Stimulated activated CD8-positive, alpha-beta memory T cell treated with anti-CD3 and anti-CD28 coated beads, Interleukin-2, amount 100 ng/mL, for 1 hour (primary cell): ENCODE measurements around the gene ZDHHC14.

Experiments
- DNase-seq, 2 donors: peaks; one replicate each; pipeline ENCODE4 v3.0.0-alpha.2; 2020; ENCODE audit warnings: low read depth in 2 of 2

ZDHHC14 gene

DNA sequence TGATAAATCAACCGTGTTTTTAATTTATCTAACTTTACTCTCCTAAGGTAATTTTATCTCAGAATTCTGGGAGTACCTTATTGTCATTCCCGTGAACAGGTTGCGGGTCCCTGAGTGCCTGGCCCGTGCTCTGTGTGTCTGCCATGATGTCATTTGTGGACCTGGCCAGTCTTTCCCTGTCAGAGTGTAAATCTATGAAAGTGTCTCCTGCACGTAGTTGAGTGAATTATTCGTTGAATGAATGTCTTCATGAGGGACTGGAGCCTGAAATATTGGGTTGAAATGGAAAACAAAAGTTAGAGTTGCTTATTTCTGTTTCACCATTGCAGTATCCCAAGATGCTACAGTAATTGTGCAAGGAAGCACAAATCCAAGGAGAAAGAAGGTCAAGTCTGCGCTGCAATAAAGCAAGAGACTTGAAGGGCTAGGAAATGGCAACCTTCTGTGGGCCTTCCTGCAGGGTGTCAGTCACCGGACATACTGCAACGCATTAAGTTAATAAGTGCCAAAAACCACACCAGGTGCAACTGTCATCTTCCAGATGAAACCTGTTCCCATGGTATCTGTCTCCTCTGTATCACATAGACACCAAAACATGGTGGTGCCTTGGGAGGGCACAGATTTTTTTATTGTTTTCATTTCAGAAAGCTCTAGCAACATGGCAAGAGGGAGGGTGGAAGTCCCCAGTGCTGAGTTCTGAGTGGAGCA lies 135.5 kb downstream of the ZDHHC14 start:
- no peak for DNase-seq

DNA sequence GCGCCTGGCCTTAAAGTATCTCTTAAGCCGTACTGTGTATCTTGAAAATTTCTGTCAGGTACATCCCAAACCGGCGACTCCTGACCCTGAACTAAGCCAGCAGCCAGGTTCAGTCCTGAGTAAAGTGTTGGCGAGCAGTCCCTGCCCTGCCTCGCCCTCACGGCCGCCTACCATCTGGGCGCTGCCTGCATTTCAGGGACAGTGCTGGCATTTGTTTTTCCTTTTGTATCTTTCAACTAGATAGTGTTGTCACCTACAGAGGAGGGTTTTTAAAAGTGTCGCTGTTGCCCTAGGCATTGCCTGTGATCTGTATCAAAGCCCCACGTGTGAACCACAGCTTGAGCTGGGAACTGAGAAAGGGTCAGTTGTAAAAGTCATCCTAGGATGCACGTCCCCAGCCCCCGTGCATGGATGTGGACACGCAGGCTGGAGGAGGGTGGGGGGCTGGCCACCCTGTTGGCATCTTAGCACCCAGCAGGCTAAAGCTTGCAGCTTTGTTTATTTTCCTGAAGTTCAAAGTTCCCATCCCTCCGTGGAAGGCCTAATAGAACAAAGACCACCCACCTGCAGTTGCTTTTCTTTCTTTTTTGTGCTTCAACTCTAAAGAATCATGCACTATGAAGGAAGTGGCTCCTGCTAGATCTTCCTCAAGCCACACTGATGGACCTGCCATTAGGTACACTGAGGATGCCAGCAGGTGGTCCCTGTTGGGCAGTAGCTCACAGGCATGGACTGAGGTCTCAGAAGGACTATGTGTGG lies 136.8 kb downstream of the ZDHHC14 start:
- DNase-seq, result no peak

DNA sequence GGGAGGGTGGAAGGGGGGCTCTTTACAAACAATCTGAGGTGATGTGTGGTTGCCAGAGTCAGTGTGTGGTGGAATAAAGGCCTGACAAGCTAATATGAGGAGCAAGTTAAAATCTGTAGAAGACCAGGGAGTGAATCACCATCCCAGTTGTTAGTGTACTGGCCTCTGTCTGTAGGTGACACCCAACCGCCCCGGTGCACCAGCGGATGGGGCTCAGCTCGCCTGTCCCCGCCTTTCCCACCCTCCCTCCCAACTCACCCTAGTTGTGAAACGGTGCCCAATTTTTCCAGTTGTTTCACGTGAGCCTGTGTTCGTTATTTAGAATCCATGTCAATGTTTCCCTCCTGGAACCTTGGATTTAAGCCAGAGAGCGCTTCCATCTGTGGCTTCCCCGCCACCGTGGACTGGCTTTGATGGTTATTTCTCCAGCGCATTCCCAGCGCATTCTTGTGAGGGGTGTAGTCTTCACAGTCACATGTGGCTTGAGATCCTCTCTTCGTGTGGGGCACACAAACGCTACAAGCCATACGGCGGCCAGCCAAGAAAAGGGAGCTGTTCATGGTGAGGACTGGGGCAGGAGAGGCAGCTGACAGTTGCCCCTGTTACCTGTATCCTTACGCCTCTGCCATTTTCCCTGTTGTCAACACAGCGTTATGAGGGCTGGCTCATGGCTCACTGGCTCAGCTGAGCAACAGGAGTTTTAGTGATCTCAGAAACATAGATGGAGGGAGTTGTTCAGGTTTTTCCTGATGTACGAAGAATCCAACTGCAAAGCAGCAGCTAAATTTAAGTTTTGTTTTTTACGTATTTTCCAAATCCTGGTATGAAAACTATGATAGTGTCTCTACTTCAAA lies 137.6 kb downstream of the ZDHHC14 start:
- no peak for DNase-seq

DNA sequence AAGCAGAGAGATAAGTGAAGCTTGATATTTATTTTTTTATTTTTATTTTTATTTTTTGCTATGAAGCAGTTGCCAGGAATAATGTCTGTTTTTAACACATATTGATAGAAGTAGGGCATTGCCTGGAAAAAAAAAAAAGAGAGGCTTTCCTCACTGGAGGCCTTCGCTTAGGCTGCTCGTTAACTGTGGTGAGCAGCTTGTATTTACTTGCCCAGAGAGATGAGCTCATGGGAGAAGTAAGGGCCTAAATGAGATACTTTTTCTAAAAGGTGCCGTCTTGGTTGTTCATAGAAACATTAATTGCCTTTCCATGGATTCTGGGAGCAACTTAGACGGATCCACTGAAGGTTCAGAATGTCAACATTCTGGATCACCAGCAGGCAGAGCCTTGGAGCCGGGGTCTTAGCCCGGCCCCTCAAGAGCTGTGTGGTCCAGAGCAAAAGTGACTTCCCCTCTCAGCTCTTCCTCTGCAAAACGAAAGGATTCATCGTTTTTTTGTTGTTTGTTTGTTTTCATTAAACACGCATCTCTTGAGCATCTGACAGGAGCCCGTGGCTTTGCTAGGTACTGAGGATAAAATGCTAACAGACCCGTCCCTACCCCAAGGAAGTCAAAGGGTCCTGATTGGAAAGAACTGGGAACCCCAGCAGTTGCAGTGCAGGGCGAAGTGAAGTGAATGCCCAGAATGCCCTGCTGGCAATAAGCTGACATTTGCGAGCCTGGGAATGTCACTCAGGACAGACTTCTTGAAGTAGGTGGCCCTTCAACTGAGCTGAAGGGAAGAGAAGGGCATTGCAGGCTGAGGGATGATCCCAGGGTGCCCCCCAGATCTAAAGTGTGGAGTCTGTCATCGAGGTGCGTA lies 138.5 kb downstream of the ZDHHC14 start:
- no peak for DNase-seq

DNA sequence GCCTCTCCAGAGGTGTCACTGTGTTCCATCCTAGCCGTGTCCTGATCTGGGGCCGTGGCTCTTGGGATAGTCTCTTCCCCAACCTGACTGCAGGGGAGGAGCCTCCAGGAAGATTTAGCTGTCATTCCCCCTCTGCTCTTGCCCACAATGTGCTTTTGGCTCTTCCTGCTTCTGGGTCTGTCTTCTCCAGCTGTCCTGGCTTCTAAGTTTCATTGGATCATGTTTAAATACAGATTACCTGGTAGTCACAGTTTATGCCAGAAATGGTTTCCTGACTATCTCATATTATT lies 139.1 kb downstream of the ZDHHC14 start:
- no peak for DNase-seq

DNA sequence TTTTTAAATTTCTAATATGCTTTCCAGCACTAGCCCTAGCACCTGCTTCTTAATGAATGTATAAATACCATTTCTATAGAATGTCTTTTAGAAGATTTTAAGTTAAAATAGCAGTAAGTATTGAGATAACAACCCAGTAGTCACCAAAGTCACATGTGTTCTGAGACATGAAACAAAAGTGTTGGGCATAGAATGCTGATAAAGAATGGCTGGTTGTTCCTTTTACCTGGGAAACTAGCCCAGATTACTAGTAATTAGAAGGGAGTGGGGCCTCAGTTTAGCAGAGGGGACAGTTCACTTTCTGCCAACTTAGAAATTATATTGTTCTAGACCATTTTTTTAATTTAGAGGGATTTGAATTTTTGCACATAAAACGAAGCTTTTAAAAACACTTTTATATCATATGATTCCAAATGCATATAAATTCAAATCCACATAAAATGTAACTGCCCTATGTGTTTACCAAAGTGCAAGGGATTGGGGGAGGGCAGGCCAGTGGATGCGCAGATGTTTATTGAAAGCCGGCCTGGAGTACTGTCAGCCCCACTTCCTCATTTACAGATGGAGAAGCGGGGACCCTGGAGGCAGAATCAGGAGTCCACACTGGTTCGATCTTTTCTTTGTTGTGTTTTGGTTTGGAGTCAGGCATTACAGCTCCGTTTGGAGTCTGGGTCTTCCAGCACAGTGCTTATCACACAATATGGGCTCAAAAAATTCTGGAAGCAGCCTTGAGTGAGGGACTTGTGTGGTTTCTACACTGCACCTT lies 139.8 kb downstream of the ZDHHC14 start:
- DNase-seq, result no peak

DNA sequence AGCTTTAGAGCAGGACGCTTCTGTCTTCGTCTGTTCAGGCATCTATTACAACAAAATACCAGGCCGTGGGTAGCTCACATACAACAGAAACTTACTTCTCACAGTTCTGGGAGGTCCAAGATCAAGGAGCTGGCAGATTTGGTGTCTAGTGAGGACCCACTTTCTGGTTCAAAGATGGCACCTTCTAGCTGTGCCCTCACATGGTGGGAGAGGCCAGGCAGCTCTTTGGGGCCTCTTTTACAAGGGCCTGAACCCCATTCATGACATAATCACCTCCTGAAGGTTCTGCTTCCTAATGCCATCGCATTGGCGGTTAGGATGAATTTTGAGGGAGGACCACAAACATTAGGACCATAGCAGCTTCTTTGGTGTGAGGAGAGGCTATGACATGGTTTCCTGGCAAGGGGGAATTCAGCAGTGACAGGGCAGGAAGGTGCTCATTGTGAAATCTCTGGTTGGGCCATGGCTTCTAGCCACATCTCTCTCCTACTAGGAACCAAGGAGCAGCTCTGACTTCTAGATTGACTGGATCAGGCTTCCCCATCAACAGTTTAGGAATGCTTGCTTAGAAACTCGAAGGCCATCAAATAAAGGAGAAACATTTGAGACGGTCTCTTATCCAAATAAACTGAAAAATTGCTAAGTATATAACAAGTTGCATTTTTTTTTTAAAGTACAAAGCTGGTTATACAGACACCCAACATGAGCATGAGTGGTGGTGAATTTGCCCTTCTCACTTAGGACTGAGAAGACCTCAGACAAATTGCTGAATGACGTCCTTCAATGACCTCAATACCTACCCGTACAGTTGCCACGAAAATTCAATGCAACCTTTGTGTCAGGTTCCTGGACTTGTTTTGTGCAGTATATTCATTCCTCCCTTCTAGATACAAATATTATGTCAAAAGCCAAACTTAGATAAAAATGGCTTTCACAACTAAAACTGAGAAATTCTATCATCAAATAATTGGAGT lies 140.7 kb downstream of the ZDHHC14 start:
- DNase-seq, result no peak

DNA sequence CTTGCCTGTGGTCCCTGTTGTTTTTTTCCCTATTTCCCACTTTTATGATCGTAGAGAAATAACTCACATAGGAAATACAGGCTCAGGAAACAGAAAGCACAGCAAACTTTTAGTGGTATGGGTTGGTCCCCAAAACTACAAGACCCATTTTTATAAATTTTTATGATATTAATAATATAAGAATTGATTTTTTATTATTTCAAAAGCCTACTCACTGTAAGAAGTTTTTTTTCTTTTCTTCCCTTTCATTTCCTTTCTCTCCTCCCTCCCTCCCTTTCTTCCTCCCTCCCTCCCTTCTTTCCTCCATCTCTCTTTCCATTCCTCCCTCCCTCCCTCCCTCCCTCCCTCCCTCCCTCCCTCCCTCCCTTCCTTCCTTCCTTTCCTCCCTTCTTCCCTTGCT lies 141.5 kb downstream of the ZDHHC14 start:
- DNase-seq, result no peak

DNA sequence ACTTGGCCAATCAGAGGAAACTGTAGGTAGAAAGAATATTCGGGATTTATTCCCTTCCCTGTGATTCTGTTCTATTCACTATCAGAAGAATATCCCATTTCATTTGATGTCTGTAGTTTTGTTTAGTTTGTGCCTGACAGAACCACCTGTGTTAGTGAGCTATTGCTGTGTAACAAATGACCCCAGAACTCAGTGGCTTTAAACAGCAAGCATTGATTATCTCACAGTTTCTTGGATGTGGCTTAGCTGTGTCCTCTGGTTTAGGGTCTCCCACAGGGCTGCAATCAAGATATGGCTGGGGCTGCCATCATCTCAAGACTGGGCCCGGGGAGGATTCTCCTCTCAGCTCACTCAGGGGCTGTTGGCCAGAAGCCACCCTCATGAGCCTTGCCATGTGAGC lies 143.7 kb downstream of the ZDHHC14 start:
- no peak for DNase-seq

DNA sequence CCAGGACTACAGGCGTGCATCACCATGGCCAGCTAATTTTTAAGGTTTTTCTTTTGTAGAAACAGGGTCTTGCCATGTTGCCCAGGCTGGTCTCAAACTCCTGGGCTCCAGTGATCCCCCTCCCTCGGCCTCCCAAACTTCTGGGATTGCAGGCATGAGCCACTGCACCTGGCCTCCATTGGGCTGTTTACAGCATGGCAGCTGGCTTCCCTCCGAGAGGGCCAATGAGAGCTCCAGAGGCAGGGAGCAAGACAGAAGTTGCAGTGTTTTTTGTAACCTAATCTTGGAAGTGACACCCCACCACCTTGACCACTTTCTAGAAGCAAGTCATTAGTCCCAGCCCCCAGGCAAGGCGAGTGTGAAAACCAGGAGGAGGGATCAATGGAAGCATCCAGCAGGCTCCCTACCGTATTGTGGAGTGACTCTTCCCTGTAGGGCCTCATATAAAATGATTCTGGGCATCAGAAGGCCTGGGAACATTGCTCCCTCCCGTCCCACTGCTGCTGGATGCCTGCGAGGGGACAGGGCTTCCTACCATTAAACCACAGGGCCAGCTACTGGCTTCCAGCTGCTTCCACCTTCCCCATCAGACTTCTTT lies 144.4 kb downstream of the ZDHHC14 start:
- no peak for DNase-seq

DNA sequence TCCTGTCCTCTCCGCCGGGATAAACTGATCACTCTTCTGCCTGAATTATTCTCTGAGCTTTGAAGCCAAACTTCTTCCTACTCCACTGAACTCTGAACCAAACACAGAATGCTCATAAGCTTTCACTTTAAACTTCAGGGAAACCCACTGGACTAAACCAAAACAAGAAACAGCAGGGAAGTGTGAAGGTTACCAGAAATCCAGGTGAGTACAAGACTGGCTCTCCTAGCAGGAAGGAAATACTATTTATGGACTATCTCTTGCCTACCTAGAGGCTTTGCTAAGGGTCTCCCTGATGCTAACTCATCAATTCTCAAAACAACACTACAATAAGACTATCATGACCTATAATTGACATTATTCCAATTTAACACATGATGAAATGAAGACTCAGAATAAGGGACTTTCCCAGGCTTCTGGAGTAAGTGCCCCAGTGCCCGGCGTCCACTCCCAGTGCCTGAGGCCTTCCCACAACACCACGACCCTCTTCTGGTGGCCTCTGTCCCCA lies 145.0 kb downstream of the ZDHHC14 start:
- DNase-seq, result no peak

DNA sequence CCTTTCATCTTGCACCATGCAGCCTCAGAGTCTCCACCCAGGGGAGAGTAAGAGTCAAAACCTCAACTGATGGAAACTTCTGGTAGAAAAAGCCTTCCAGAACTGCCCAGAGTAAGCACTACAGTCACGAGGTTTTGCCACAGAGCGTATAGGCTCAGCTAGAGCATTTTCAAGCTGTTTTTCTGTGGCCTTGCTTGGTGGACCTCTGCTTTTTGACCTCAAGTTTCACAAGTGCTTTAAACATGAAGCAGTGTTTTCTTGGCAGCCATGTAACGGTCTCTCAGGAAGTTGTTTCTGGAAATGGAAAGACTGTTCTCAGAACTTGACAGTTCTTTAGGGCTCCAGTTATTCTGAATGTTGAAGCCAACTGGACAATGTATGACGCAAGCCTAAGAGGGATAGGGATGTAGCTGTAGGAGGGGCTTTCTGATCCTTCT lies 146.5 kb downstream of the ZDHHC14 start:
- DNase-seq, result no peak

DNA sequence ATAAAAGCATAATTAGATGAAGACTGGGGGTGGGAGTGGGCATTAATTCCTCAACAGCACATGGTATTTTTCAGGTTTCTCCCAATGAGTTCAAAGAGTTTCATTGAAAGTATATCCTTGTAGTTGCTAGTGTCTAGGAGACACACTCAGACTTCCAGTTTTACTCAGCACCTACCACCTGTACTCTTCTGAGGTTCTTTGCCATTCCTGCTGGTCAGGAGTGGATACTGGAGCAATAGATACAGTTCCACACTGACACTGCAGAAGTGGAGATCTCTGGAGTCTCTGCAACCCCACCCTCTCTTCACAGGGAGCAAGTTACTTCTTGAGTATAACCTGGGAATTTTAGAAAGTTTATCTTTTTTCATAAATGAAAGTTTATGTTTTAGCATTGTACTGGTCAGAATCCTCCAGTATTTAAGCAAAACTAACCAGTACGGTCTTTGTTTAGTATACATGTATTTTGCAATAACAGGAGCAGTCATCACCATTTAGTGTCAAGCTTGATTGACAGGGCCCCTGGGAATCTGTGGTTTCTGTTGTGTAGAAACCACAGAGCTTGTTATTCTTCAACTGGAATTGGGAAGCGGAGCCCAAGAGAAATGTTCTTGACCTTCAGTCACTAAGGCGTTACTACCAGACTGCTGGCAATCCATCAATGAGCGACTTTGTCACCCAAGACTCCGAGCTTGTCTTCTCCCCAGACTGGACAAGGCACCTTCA lies 148.1 kb downstream of the ZDHHC14 start:
- DNase-seq, result no peak

DNA sequence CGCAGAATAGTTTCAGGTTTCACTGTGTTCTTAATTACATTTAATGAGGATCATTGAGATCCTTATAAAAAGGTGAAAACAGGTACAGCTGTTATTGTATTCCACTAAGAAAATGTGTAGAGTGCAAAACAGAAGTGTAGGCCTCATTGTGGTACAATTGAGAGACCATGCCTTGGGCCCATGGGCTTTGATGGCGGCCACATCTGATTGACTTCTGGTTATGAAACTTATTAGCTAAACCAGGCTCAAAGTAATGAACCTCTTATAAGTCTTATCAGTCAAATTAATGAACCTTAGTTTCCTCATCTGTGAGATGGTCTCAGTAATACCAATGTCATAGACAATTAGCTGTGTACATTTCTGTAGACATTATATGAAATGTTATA lies 148.7 kb downstream of the ZDHHC14 start:
- DNase-seq, result no peak

DNA sequence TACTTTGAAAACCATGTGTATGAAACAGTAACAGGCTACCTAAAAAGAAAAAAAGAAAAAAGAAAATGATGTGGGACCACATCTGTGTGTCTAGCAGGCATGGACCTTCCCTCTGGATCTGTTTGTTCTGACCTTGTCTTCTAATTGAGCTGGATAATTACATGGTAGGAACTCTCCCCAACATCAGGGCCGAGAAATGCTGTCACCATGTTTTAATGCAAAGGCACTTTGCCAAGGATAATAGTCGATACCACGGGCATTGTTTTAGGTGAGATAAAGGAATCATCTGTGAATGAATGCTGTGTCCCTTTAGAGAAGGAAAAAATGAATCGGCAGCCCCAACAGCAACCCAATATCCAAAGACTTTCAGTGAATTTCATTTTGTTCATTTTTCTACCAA lies 149.1 kb downstream of the ZDHHC14 start:
- DNase-seq, result no peak

DNA sequence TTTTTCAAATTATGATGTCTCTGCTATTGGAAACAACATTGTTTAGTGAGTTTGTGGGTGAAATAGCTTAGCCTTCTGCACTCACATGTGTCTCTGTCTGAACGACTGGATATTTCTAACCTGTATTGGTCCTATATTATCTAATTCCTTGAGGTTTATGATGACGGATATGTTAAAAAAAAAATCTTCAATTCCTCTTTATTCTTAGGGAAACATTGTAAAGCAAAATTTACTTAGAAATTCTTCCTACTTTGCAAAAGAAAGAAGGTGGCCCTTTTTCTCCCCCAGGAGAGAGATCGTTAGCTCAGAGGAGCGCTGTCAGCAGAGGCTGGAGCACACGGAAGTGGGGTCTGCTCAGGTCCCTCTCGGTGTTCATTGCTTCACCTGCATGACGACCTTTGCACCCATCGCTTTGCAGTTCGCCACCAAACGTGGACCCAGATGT lies 149.8 kb downstream of the ZDHHC14 start:
- DNase-seq, result no peak

DNA sequence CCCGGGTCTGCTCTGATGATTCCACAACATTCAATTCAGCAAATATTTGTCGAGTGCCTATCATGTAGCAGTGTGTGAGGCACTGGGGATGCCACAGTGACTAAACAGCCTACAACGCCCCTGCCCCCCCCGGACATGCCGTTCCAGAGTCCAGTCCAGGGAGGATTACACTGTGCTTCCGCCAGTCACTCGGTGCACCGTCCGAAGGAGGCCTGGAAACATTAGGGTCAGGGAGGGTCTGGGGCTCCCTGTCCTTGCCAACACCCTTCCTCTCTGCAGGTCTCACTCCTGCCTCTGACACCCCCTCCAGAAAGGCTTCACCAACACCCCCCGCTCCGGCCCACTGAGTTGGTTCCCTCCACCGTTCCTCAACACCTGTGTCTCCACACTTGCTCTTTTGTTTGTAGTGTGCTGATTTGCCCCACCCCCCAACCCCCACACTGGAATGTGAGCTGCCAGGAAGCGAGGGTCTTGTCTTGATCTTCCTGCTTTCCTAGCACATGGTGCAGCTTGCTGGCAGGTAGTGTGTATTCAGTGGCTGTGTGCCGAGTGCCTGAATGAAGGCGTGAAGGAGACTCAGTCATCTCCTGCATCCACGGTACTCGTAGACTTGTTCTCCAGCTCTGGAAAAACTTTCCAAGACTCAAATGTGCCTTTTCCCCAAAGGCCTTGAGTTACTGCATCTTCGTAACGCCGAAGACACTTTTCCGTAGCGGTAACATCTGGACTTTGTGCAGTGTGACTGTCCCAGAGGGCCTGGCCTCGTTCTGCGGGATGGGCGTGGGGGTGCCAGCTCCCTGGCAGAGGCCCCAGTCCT lies 150.4 kb downstream of the ZDHHC14 start:
- DNase-seq, result no peak

DNA sequence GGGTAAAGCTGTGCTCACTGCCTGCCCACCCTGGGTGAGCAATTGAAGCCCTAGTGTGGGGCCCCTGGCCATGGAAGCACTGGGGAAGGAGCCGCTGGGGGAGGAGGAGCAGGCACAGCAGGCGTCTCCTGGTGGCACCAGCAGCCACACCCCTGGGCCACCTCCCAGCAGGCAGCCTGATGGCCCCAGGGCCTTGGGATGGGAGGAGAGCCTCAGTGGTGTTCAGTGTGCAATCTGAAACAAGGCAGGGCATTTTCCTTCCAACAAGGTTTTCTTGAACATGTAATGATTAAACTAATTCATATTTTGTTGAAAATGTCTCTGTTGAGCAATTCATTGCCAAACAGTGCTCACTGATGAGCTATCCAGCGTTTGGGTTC lies 151.0 kb downstream of the ZDHHC14 start:
- no peak for DNase-seq
